Adrenal gland (tissue), 5 donors: ENCODE measurements around the gene HOMEZ.

ENCODE experiments used
- CTCF ChIP-seq, 6 experiments: fragments of 450-650 bp in 4 of 6; fragments of 200-600 bp in 2 of 6; sonication (generic) in 1 of 6; IDR thresholded peaks; 1 replicate in 5 of 6; 2 replicates in 1 of 6; pipeline versions ENCODE4 v1.5.1 to v1.8.0; 2016 to 2021; ENCODE audit warnings: antibody characterized with exemption in 6 of 6, mild to moderate bottlenecking in 2 of 6, moderate library complexity in 1 of 6
- POLR2A ChIP-seq, 2 donors: fragments of 450-650 bp; IDR thresholded peaks; one replicate each; pipeline ENCODE4 v1.6.1; 2017; ENCODE audit warnings: antibody characterized with exemption in 2 of 2, mild to moderate bottlenecking in 2 of 2, moderate library complexity in 1 of 2
- donor health status: DM: no; HTN: no; CAD: no.

- no peak for TF ChIP-seq CTCF (IDR thresholded peaks at IDR 0.05)
- no peak for TF ChIP-seq POLR2A (IDR thresholded peaks at IDR 0.05)
Measured at GRCh38 chr14:23228812-23229211, 57.1 kb downstream of the HOMEZ start.
